Fibroblast of skin of scalp (primary cell): ENCODE data around the gene TEX19. TPM values are rescaled to one million over a fixed set of nuclear protein-coding genes. Genes with fewer than 3 reads are reported as not detected.

Experiments
- DNase-seq: peaks from one replicate; pipeline ENCODE4 v3.0.0-alpha.2; 2013
- polyA plus RNA-seq, 2 experiments: library from polyadenylated mRNA; unstranded; fragments of 120-200 nt; gene quantifications; one replicate each; pipeline ENCODE4 v1.2.1, GENCODE V29; 2013; ENCODE audit not compliant: insufficient read length in 2 of 2

TEX19 gene, protein sequence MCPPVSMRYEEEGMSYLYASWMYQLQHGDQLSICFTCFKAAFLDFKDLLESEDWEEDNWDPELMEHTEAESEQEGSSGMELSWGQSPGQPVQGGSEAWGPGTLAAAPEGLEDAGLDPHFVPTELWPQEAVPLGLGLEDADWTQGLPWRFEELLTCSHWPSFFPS
- polyA plus RNA-seq (2013, experiment 1 of 2; ENCODE audit: insufficient read length), result 0.12 TPM
- 0.25 TPM for polyA plus RNA-seq (2013, experiment 2 of 2; ENCODE audit: insufficient read length)

DNA sequence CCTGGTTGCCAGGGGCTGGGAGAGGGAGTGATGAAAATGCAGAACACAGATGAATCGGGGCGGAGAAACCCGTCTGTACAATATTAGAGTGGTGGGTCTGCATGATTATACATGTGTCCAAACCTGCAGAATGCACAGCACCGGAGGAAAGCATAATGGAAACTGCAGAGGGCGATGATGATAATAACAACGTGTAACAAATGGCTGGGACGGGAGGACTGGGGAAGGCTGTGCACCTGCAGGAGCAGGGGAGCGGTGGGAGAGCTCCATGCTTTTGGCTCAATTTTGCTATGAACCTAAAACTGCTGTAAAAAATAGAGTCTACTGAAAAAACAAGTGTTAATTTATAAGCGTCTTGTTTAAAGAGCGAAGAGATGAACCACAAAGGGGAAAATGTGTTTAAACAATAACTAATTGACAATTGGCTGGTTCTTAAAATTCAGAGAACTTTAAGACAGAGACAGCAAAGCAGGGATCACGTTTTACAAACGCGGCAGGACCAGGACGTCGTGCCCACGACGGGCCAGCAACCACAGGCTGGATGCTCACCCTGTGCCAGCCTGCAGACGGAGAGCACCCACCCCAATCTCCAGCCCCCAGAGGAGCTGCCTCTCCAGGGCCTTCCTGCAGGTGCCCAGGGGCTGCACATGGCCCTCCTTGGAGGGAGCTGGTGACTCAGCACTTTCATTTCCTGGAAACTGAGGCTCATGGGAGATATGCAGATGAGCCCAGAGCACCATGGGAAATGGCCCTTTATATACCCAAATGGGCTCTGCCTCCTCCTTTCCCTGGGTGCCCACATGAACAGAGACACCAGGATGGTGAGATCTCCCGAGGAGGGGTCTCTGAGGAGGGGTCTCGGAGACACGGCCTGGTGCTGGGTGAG lies at the start of gene TEX19:
TSS of gene TEX19 (plus strand) at position 783 of the 886 bp plus-strand sequence. CDS start 2,904 bp downstream, outside the sequence.
- DNase-seq, result no peak

DNA sequence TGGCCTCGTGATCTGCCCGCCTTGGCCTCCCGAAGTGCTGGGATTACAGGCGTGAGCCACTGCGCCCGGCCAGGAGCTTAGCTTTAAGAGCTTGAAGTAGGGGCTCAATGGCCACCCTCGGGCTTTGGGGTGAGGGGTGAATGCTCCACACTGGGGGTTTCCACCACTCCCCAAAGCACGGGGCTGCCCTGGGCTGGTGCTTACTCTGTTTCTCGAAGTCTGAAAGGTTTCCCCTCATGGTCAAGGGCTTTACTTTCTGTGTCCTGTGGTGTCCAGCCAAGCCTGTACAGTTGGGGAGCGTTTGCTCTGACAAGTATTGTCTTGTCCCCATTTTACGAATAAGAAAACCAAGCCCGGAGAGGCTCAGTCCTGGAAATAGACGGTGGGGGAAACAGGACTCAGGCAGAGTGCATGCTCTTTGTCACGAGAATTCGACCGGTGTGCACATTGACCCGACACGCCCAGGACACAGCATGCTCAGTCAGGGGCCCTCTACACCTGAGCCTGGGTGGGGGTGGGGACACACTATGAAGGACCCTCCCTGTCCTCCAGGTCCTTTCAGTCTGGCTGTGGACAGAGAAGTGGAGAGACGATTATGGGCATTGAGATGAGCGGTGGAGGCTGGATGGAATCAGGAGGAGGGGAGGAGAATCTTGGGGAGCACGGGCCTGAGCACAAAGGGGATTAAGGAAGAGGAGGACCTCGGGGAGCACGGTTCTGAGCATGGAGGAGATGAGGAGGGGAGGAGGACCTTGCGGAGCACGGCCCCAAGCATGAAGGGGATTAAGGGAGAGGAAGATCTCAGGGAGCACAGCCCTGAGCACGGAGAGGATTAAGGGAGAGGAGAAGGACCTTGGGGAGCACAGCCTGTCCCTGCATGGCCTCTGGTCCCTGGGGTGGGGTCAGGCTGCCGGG lies 49.1 kb upstream of the TEX19 start:
- DNase-seq, result no peak

DNA sequence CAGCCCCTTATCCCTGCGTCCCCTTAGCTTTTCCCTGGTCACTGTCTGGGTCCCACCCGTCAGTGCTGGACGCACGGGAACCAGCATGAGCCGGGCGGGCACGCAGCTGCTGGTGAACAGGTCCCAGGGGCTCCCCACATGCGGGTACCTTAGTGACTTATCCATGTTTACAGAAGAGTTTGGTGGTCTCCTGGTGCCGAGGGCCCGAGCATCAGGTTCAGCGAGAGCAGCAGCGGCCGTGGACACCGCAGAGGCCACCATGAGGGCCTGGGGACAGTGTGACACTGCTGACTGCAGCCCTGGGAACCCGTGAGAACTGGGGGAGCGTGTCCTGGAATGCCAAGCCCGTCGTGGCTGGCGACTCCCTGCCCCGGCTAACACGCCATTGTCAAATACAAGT lies 48.2 kb upstream of the TEX19 start:
- no peak for DNase-seq

DNA sequence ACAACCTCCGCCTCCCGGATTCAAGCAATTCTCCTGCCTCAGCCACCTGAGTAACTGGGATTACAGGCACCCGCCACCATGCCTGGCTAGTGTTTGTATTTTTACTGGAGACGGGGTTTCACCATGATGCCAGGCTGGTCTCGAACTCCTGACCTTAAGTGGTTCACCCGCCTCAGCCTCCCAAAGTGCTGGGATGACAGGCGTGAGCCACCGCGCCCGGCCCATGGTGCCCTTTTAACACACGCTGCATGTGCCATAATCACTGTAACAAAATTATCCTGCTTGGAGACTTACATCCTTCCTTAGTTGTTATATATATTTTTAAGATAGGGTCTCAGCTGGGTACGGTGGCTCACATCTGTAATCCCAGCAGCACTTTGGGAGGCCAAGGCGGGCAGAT lies 47.1 kb upstream of the TEX19 start:
- DNase-seq, result no peak

DNA sequence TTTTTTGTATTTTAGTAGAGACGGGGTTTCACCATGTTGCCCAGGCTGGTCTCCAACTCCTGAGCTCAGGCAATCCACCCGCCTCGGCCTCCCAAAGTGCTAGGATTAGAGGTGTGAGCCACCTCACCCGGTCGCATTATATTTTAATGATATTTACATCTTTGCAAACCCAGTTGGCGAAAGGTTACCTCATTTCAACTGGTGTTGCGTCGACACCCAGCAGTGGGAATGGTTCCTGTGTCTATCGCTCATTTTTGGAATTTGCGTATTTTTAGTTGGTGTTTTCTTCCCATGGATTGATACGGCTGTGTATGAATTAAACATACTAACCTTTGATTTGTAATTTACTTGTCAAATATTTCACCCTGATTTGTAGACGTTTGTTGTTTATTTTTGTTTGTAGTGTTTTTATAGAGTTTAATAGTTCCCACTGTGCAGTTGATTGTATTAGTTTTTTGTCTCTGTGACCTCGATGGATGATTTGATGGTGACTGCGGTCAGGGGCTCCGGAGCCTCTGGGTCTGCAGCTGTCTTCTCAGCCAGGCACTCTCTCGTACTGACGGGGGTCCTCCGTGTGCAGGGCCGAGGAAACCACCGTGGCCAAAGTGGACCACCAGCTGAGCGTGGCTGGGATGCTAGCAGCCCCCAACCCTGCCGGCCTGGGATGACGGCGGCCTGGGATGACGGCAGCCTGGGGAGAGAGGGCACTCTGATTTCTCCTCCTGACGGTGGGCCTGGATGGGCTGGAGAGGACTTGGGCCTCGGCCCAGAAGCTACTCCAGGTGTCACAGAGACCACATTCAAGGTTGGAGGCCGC lies 45.6 kb upstream of the TEX19 start:
- no peak for DNase-seq

DNA sequence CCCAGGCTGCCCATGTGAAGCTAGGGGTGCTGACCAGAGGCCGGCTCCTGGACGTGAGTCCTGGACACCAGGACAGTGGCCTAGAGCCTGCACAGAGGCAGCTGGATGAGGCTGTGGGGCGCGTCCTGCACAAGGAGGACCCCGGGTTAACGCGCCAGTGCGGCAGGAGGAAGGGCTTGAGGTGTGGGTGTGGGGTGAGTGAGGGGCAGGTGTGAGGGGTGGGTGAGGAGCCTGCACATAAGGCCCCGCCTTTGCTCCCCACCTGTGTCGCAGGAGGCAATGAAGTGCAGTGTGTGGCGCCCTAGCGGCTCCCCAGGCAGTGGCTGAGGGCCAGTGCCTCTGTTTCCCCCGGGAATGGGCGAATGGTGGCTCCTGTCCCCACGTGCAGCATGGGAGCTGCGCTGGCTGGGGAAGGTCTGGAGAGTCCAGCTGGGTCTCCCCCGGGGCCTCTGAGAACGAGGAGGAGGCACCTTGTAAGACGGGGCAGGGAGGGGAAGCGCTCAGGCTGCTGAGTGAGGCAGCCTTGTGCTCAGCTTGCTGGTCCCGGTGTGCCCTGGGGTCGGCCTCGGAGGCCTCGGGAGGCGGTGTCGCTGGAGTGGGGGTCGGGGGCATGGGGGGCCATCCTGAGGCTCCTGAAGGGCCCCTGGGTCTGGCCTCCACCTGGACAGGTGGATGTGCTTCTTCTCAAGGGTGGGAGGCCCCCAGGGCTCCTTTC lies 44.9 kb upstream of the TEX19 start:
- DNase-seq, result no peak

DNA sequence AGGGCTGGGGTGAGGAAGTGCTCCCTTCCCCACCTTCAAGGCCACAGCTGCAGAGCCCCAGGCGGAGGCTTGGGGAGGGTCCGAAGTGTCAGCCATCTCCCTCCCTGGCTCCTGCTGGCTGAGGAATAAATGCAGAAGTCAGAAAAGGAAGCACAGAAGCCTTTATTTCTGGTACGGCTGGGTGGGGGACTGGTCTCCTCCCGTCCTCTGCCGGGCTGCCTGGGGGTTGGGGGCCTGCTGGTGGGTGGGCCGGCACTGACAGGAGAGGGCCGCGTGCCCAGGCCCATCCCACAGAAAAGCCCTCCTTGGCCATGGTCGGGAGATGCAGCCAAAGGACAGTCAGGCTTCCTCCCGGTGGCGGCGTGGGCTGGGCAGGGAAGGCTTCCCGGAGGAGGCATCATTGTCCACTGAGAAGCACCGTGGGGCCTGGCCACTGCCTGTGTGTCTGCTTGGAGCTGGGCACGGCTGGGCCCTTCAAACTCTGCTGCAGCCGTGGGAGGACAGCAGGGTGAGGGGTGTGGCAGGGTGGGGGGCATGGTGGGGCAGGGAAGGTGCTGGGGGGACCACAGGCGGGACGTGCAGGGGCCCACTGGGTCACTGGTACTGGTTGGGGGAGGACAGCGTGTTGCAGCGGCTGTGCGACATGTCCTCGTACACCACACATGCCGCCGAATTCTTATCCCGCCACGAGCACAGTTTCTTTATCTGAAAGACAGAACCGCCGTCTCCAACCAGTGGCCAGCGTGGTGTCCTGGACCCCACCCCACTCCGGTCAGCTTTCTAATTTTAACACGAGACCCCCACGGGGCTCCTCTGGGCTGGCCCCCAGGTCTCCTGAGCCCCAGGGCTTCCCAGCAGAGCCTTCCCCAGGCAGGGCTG lies 44.1 kb upstream of the TEX19 start:
- DNase-seq, result no peak

DNA sequence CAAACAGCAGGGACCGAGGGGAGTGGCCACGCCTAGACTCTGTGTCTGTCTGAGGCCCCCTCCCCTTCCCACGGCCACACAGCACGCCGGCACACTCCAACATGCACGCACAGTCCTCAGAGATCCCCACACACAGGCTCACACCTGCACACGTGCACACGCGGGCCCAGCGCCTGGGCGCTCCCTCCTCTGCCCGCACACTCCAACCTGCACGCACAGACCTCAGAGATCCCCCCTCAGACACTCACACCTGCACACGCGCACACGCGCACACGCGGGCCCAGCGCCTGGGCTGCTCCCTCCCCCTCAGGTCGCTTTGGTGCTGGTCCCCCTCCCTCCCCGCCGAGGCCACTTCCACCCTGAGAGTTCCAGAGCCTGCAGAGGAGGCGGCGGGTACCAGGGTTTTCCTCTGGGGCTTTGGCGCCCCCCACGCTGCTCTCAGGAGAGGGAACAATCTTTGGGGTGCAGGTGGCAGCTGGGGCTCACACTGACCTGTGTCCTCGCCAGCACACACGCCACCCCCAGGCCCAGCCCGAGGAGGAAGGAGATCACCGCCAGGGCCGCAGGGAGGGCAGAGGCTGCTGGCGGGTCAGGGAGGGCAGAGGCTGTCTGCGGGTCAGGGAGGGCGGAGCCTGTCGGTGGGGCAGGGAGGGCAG lies 43.2 kb upstream of the TEX19 start:
- no peak for DNase-seq

DNA sequence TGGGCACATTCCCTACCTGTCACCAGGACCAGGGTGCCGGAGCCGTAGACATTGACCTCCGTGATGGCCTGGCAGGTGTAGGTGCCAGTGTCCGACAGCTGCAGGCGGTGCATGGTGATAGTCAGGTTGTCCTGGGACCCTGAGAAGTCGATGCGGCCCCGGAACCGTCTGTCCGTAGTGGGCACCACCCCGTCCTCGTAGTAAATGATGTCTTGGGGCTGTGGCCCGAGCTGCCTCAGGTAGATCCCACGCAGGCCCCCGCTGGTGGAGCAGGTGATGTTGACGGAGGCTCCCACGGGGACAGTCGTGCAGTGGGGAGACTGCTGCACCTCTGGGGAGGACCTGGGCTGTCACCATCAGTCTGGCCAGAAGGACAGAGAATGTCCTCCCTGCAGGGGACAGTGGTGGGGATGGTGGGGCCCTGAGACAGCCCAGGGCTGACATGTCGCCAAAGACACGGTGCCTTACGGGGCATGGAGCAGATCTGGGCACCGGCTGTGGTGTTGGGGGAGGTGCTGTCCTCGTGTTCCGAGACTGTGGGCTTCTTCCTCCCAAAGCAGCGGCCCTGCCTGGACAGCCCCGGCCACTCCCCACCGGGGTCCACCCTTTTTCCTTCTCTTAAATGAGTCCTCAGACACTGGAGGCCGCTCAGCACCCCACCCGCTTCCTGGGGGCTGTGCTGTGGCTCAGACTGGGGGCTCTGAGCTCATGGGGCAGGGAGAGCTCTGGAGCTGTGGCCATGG lies 42.2 kb upstream of the TEX19 start:
- DNase-seq, result no peak

DNA sequence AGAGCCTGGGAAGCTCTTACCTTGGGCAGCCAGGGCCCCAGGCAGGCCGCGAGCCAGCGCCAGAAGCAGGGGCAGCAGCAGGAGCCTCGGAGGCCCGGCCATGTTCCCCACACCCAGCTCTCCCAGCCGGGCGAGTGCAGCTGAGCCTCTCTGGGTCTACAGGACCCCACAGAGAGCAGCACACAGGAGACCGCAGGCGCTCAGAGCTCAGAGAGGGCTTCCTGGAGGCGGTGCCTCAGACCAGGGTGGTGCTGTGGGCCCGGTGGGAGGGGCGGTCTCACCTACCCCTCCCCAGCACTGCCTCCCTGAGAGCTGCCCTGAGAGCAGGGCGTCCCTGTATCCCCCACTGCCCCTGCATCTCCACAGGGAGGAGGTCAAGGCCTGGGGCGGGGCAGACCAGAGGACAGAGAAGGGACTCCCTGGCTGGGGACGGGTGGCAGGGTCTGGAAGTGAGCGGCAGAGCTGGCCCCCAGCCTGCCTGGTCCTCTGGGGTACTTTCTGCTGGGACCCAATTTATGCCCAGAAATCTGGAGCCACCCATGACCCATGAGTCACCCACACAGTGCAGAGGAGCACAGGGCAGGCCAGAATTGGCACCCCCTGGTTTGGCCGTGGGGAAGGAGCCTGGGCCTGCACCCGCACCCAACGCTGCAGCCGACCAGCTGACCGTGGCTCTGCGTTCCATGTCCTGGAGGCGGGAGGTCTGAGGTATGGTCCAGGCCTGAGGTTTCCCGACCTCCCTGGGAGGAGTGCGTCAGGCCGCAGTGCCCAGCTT lies 41.5 kb upstream of the TEX19 start, which contains the start of gene CD7:
TSS of gene CD7 (minus strand) at position 215 of the 775 bp plus-strand sequence. CDS start at position 102, 113 bp downstream.
- DNase-seq, result no peak

DNA sequence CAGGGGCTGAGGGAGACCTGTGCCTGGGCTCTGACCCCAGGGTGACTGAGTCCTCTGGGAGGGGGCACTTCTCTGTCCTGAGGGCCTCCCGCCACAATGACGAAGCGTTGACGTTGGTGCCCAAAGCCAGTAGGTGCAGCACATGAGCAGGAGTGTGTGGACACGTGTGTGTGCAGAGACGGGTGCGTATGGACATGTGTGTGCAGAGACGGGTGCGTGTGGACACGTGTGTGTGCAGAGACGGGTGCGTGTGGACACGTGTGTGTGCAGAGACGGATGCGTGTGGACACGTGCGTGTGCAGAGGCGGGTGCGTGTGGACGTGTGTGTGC lies 40.9 kb upstream of the TEX19 start:
- DNase-seq, result no peak

DNA sequence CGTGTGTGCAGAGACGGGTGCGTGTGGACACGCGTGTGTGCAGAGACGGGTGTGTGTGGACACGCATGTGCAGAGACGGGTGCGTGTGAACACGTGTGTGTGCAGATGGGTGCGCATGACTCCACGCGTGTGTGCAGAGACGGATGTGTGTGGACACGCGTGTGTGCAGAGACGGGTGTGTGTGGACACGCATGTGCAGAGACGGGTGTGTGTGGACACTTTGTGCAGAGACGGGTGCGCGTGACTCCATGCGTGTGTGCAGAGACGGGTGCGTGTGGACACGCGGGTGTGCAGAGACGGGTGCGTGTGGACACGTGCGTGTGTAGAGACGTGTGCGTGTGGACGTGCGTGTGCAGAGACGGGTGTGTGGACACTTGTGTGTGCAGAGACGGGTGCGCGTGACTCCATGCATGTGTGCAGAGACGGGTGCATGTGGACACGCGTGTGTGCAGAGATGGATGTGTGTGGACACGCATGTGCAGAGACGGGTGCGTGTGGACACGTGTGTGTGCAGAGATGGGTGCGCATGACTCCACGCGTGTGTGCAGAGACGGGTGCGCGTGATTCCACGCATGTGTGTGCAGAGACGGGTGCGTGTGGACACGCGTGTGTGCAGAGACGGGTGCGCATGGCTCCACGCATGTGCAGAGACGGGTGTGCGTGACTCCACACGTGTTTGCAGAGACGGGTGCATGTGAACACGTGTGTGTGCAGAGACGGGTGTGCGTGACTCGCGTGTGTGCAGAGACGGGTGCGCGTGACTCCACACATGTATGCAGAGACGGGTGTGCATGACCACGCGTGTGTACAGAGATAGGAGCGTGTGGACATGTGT lies 40.1 kb upstream of the TEX19 start:
- no peak for DNase-seq

DNA sequence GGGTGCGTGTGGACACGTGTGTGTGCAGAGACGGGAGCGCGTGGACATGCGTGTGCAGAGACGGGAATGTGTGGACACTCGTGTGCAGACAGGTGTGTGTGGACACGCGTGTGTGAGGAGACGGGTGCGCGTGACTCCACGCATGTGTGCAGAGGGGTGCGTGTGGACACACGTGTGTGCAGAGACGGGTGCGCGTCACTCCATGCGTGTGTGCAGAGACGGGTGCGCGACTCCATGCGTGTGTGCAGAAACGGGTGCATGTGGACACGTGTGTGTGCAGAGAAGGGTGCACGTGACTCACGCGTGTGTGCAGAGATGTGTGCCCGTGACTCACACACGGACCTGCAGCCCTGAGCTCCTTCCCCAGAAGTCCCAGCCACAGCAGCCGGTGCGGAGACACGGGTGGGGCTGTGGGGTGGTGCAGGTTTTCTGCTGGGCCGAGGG lies 39.4 kb upstream of the TEX19 start:
- no peak for DNase-seq

DNA sequence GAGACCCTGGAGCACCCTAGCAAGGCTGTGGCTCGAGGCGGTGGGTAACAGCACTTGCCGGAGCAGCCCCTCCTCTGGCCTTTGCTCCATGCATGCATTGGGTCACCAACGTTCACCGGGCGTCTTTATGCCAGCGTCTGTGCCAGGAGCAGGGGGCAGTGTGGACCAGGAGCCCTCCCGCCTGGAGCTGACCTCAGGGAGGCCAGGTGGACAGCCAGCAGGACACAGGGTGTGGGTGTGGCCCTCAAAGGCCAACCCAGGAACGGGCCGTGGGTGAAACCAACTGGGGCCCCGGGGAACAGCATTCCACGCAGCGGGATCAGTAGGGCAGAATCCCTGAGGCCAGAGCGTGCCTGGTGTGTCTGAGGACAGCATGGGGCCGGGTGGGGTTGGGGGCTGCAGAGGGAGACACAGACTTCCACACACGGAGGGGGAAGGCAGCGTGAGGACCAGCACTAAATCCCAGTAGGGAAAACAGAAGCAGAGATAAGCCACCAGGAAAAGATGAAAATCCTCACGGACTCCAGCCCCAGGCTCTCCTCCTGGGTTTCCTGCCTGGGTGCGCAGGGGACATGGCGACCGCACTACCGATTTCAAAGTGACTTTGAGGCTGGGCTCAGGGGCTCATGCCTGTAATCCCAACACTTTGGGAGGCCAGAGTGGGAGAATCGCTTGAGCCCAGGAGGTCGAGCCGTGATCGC lies 38.8 kb upstream of the TEX19 start:
- DNase-seq, result no peak

DNA sequence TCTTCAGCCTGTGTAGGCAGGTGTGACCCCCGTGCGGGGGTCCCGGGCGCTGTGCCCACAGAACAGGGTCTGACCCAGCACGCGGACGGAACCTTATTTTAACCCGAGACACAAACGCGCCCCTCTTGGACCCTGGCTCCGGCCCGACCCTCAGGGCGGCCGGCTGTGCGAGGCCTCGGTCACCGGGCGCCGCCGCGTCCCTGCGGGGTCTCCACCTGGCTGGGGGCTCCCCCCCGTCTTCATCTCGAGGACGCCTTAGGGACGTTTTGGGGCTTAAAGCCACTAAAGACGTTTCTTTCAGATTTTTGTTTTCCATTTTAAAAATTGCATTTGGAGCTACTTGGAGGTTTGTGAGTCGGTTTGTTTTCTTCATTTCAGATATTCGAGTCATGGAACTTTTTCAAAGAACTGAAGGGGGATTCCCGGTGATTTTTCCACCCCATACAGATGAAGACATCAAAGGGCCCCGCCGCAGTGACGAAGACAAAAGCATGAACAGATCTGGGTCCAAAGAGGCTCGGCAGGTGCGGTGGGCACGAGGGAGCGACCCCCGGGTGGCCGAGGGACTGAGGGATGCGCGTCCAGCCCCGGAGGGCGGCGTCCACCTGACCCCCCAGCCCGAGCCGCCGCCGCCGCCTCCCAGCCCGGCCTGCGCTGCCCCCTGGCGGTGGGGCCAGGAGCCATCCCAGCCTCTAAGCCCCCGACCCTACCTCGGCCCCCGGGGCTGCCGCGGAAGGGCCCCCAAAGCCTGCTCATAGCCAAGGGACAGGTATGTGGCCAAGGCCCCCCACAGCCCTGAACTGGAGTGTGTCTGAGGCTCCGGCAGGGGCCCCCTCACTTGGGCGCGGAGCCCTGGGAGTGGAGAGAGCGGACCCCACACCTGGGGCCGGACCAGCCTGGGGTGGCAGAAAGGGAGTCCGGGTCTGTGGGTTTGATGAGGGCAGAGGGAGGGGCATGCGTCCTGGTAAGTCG lies 37.8 kb upstream of the TEX19 start:
- DNase-seq, result no peak
